Type B pancreatic cell (in vitro differentiated cells): ENCODE results near the gene CENPE. TPM values are rescaled to one million over a fixed set of nuclear protein-coding genes. Genes with fewer than 3 reads are reported as not detected.

Experiments used
- DNase-seq: peaks from one replicate; pipeline ENCODE4 v3.0.0; 2021; ENCODE audit warnings: mixed read lengths; ENCODE audit not compliant: unreplicated experiment; ENCODE audit errors: extremely low spot score
- H3K27ac Mint-ChIP-seq: 2 replicates; pipeline ENCODE4 v1.8.0; 2021; ENCODE audit warnings: mild to moderate bottlenecking, mixed read lengths
- H3K27me3 Mint-ChIP-seq: 2 replicates; pipeline ENCODE4 v1.8.0; 2021; ENCODE audit warnings: mixed read lengths
- H3K36me3 Mint-ChIP-seq: 2 replicates; pipeline ENCODE4 v1.8.0; 2021; ENCODE audit warnings: mixed read lengths
- H3K4me1 Mint-ChIP-seq: one replicate; pipeline ENCODE4 v1.8.0; 2021; ENCODE audit warnings: mixed read lengths; ENCODE audit not compliant: unreplicated experiment
- H3K4me3 Mint-ChIP-seq: 2 replicates; pipeline ENCODE4 v1.8.0; 2021; ENCODE audit warnings: mild to moderate bottlenecking, mixed read lengths
- H3K9me3 Mint-ChIP-seq: 2 replicates; pipeline ENCODE4 v1.8.0; 2021; ENCODE audit warnings: mixed read lengths
- total RNA-seq: library from RNA; stranded (reverse); gene quantifications from 2 replicates; pipeline ENCODE4 v1.2.1, GENCODE V29; 2021; ENCODE audit warnings: low replicate concordance
- TF ChIP-seq, protein P1 (sequence below): fragments of 200-600 bp; sonication (generic); conservative IDR thresholded peaks from 2 replicates; pipeline ENCODE4 v1.5.0; 2021; ENCODE audit warnings: antibody characterized with exemption, mild to moderate bottlenecking

Gene CENPE
- total RNA-seq, 1 donor from 2014 or later, result 46.5 TPM

DNA sequence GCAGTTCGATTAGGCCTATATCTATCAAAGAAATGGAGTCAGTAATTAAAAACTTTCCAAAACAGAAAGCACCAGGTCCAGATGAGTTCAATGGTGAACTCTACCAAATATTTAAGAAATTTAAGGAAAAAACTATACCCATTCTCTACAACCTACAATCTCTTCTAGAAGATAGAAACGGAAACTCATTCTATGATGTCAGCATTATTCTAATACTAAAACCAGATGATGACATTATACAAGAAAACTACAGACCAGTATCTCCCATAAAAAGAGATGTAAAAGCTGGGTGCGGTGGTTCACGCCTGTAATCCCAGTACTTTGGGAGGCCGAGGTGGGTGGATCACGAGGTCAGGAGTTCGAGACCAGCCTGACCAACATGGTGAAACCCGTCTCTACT, 69.0 kb downstream of the CENPE start:
- TF ChIP-seq, protein P1, sequence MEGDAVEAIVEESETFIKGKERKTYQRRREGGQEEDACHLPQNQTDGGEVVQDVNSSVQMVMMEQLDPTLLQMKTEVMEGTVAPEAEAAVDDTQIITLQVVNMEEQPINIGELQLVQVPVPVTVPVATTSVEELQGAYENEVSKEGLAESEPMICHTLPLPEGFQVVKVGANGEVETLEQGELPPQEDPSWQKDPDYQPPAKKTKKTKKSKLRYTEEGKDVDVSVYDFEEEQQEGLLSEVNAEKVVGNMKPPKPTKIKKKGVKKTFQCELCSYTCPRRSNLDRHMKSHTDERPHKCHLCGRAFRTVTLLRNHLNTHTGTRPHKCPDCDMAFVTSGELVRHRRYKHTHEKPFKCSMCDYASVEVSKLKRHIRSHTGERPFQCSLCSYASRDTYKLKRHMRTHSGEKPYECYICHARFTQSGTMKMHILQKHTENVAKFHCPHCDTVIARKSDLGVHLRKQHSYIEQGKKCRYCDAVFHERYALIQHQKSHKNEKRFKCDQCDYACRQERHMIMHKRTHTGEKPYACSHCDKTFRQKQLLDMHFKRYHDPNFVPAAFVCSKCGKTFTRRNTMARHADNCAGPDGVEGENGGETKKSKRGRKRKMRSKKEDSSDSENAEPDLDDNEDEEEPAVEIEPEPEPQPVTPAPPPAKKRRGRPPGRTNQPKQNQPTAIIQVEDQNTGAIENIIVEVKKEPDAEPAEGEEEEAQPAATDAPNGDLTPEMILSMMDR, result no peak
- peaks cover 40% of the 10 kb centered on the region for H3K36me3 Mint-ChIP-seq
- H3K27ac Mint-ChIP-seq, result no peak overlapping the region

DNA sequence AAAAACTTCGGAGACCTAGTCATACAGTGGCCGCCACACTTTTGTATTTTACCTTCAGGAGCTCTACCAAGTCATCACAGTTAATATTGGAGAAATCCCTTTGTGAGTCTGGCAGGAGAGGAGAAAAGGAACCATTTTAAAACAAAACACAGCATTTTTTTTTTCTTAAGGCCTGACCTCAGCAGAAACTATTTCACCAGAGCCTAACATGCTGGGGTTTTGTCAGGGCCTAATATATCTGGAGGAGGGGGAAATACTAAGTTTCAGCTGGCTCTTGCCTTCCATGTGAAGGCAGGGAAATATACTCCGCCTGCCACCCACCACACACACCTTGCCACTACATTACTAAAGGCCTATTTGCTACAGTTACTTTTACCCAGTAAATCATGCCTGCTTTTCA, 72.0 kb downstream of the CENPE start:
- Mint-ChIP-seq H3K27ac (no peak overlapping the region), H3K9me3 (peaks cover 10% of the 10 kb centered on the region), H3K36me3 (peaks cover 32% of the 10 kb centered on the region), H3K4me3 (no peak overlapping the region), H3K27me3 (no peaks in the 10 kb centered on the region), H3K4me1 (no peaks in the 10 kb centered on the region)
- TF ChIP-seq, protein P1, result no peak
- DNase-seq, result no peak

More for the DNA sequence above, 69.0 kb downstream of the CENPE start:
- no peak for DNase-seq
- H3K9me3 Mint-ChIP-seq, result peaks cover 10% of the 10 kb centered on the region
- H3K4me1 Mint-ChIP-seq, result no peaks in the 10 kb centered on the region
- H3K4me3 Mint-ChIP-seq, result no peak overlapping the region
- no peaks in the 10 kb centered on the region for H3K27me3 Mint-ChIP-seq

DNA sequence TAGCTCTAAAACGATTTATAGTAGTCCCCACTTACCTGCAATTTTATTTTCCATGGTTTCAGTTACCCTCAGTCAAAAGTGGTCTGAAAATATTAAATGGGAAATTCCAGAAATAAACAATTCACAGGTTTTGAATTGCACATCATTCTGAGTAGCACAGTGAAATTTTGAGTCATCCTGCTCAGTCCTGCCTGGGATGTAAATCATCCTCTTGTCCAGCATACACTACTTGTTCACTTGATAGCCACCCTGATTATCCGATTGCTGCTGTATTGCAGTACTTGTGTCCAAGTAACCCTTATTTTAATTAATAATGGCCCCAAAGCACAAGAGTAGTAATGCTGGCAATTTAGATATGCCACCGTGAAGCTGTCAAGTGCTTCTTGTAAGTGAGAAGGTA, 75.0 kb downstream of the CENPE start:
- TF ChIP-seq, protein P1, result no peak
- Mint-ChIP-seq H3K4me1 (no peaks in the 10 kb centered on the region), H3K36me3 (peaks cover 11% of the 10 kb centered on the region), H3K27me3 (no peaks in the 10 kb centered on the region), H3K27ac (no peak overlapping the region), H3K4me3 (no peak overlapping the region), H3K9me3 (no peaks in the 10 kb centered on the region)
- no peak for DNase-seq

DNA sequence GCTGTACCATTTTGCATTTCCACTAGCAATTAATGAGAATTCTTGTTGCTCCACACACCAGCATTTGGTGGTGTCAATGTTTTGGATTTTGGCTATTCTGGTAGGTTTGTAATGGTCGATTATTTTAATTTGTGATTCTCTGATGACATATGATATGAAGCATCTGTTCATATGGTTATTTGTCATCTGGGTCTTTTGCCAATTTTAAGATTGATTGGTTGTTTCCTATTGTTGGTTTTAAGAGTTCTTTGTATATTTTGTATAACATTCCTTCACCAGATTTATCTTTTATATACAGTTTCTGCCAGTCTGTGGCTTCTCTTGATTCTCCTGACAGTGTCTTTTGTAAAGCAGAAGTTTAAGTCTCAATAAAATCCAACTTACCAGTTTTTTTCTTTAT, 80.0 kb downstream of the CENPE start:
- TF ChIP-seq, protein P1, result no peak
- H3K4me1 Mint-ChIP-seq, result no peaks in the 10 kb centered on the region
- H3K36me3 Mint-ChIP-seq, result peaks cover 4% of the 10 kb centered on the region
- no peak overlapping the region for H3K27ac Mint-ChIP-seq
- no peaks in the 10 kb centered on the region for H3K27me3 Mint-ChIP-seq
- DNase-seq, result no peak
- no peak overlapping the region for H3K4me3 Mint-ChIP-seq
- H3K9me3 Mint-ChIP-seq, result no peaks in the 10 kb centered on the region

DNA sequence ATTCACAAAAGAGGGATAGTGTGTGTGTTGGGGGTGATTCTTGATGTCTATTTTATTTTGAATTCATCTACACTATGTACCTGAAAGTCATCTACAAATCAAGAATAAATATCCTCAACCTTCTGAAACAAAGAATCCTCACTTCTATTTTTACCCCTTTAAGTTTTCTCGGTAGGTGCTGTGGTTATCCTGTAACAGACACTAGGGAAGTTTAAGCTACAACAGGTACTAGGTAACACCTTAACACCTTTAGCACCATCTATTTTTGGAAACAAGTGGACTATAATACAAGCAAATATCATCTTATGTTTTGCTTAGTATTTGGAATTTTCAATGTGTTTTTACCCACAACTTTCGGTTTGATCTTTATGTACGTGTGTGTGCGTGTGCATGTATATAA, 86.5 kb downstream of the CENPE start:
- H3K27me3 Mint-ChIP-seq, result no peaks in the 10 kb centered on the region
- no peak overlapping the region for H3K27ac Mint-ChIP-seq
- no peak overlapping the region for H3K4me3 Mint-ChIP-seq
- TF ChIP-seq, protein P1, result no peak
- no peaks in the 10 kb centered on the region for H3K4me1 Mint-ChIP-seq
- no peak for DNase-seq
- no peaks in the 10 kb centered on the region for H3K9me3 Mint-ChIP-seq
- peaks cover 6% of the 10 kb centered on the region for H3K36me3 Mint-ChIP-seq

DNA sequence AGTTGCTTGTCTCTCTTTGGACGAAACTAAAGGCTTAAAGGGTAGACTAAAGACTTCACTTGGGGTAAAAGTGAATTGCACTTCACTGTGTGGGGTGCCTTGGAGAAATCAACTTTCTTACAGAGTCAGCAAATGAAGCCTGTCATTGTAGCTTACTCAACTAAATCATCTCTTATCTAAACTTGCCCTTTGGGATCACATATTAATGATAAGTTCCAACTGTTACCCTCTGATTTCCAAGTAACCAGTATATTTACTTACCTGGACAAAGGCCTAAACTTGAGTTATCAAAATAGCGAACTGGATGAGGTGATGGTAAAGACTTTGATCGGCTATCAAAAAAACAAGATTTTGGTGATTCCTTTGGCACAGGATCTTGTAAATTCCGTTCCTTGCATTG, 89.6 kb downstream of the CENPE start:
- Mint-ChIP-seq H3K4me3 (no peak overlapping the region), H3K9me3 (no peaks in the 10 kb centered on the region), H3K4me1 (no peaks in the 10 kb centered on the region), H3K27me3 (no peaks in the 10 kb centered on the region), H3K27ac (no peak overlapping the region), H3K36me3 (peaks cover 10% of the 10 kb centered on the region)
- TF ChIP-seq, protein P1, result no peak
- DNase-seq, result no peak
